ENCODE results near the gene MINDY4. TPM values are rescaled to one million over a fixed set of nuclear protein-coding genes. Genes with fewer than 3 reads are reported as not detected.

MINDY4 gene
- total RNA-seq, 2 experiments from 2014 or later = 1.3 to 1.7 TPM

- Mint-ChIP-seq H3K27me3 (no peaks in the 10 kb centered on the region), H3K36me3 (ENCODE audit: low read depth) (no peaks in the 10 kb centered on the region), H3K4me1 (ENCODE audit: low read depth) (no peaks in the 10 kb centered on the region), H3K4me3 (no peak overlapping the region), H3K9me3 (no peaks in the 10 kb centered on the region), H3K27ac (no peak overlapping the region)
- POLR2A ChIA-PET = no interaction called here
- ATAC-seq (no peak), DNase-seq (no peak)
- intact Hi-C loops (cut with micrococcal nuclease) = no loop called here
- TF ChIP-seq, protein P1, sequence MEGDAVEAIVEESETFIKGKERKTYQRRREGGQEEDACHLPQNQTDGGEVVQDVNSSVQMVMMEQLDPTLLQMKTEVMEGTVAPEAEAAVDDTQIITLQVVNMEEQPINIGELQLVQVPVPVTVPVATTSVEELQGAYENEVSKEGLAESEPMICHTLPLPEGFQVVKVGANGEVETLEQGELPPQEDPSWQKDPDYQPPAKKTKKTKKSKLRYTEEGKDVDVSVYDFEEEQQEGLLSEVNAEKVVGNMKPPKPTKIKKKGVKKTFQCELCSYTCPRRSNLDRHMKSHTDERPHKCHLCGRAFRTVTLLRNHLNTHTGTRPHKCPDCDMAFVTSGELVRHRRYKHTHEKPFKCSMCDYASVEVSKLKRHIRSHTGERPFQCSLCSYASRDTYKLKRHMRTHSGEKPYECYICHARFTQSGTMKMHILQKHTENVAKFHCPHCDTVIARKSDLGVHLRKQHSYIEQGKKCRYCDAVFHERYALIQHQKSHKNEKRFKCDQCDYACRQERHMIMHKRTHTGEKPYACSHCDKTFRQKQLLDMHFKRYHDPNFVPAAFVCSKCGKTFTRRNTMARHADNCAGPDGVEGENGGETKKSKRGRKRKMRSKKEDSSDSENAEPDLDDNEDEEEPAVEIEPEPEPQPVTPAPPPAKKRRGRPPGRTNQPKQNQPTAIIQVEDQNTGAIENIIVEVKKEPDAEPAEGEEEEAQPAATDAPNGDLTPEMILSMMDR (IDR thresholded peaks at IDR 0.05) = no peak
- CTCF ChIA-PET = no interaction called here
These were observed 39.8 kb downstream of the MINDY4 start for GRCh38 chr7:30810986-30811385.

GRCh38 chr7:30812676-30813075 is 41.5 kb downstream of the MINDY4 start:
- TF ChIP-seq, protein P1 (IDR thresholded peaks at IDR 0.05) = no peak
- POLR2A ChIA-PET = no interaction called here
- CTCF ChIA-PET = interaction anchor here (1.3 kb wide), 1 partner anchor 171 kb away, joined by 3 read pairs; no protein-coding TSS in a partner anchor
- DNase-seq (no peak), ATAC-seq (no peak)
- H3K36me3 Mint-ChIP-seq (ENCODE audit: low read depth) = no peaks in the 10 kb centered on the region
- intact Hi-C loops (cut with micrococcal nuclease) = no loop called here
- H3K4me1 Mint-ChIP-seq (ENCODE audit: low read depth) = no peaks in the 10 kb centered on the region
- no peak overlapping the region for H3K4me3 Mint-ChIP-seq
- H3K27me3 Mint-ChIP-seq = no peaks in the 10 kb centered on the region
- H3K27ac Mint-ChIP-seq = no peak overlapping the region
- H3K9me3 Mint-ChIP-seq = no peaks in the 10 kb centered on the region

- DNase-seq = no peak
- POLR2A ChIA-PET = no interaction called here
These were observed 42.2 kb downstream of the MINDY4 start for GRCh38 chr7:30813466-30813865.

GRCh38 chr7:30814700-30815387 is 43.6 kb downstream of the MINDY4 start:
- no peak for DNase-seq
- ATAC-seq = no peak
- H3K4me3 Mint-ChIP-seq = no peak overlapping the region
- no peak overlapping the region for H3K27ac Mint-ChIP-seq
- H3K27me3 Mint-ChIP-seq = no peaks in the 10 kb centered on the region
- intact Hi-C loops (cut with micrococcal nuclease) = no loop called here
- TF ChIP-seq, protein P1 (IDR thresholded peaks at IDR 0.05) = no peak
- ChIA-PET CTCF (interaction anchor here (0.9 to 1.2 kb wide), 2 partner anchors 169 to 319 kb away, joined by 3 read pairs; no protein-coding TSS in a partner anchor), POLR2A (no interaction called here)
- no peaks in the 10 kb centered on the region for H3K36me3 Mint-ChIP-seq (ENCODE audit: low read depth)
- no peaks in the 10 kb centered on the region for H3K9me3 Mint-ChIP-seq
- H3K4me1 Mint-ChIP-seq (ENCODE audit: low read depth) = no peaks in the 10 kb centered on the region

More at GRCh38 chr7:30813466-30813865, 42.2 kb downstream of the MINDY4 start:
- no peak overlapping the region for H3K4me3 Mint-ChIP-seq
- H3K36me3 Mint-ChIP-seq (ENCODE audit: low read depth) = no peaks in the 10 kb centered on the region
- no peak for ATAC-seq
- H3K9me3 Mint-ChIP-seq = no peaks in the 10 kb centered on the region
- TF ChIP-seq, protein P1 (IDR thresholded peaks at IDR 0.05) = no peak
- intact Hi-C loops (cut with micrococcal nuclease) = no loop called here
- no peaks in the 10 kb centered on the region for H3K4me1 Mint-ChIP-seq (ENCODE audit: low read depth)
- no peaks in the 10 kb centered on the region for H3K27me3 Mint-ChIP-seq
- CTCF ChIA-PET = interaction anchor here (1.3 kb wide), 1 partner anchor 170 kb away, joined by 3 read pairs; no protein-coding TSS in a partner anchor
- no peak overlapping the region for H3K27ac Mint-ChIP-seq

- DNase-seq = no peak
- Mint-ChIP-seq H3K27me3 (no peaks in the 10 kb centered on the region), H3K27ac (no peak overlapping the region), H3K9me3 (no peaks in the 10 kb centered on the region), H3K4me3 (no peak overlapping the region), H3K4me1 (ENCODE audit: low read depth) (no peaks in the 10 kb centered on the region), H3K36me3 (ENCODE audit: low read depth) (no peaks in the 10 kb centered on the region)
- ChIA-PET CTCF (no interaction called here), POLR2A (no interaction called here)
- intact Hi-C loops (cut with micrococcal nuclease) = no loop called here
- no peak for ATAC-seq
- TF ChIP-seq, protein P1 (IDR thresholded peaks at IDR 0.05) = no peak
These were observed 44.2 kb downstream of the MINDY4 start for GRCh38 chr7:30815388-30815854.
